GM18520 (cell line): ENCODE results near the gene SLC4A11.

Source experiments
- ATAC-seq: cut with Tn5 transposase; IDR thresholded peaks from one replicate; pipeline ENCODE4 v1.9.1; 2021; ENCODE audit not compliant: unreplicated experiment

The SLC4A11 gene

GRCh38 chr20:3177746-3178485, 61.1 kb downstream of the SLC4A11 start:
- no peak for ATAC-seq
